ENCODE data around the gene PDIA2. TPM values are rescaled to one million over a fixed set of nuclear protein-coding genes. Genes with fewer than 3 reads are reported as not detected.
A peak's percentile ranks its signal among the peaks of the same experiment; 100 is the strongest.

PDIA2 gene
- total RNA-seq, 2 experiments from 2014 or later, result not detected

GRCh38 chr16:276426-277077, 6.4 kb upstream of the PDIA2 start:
- ATAC-seq (ENCODE audit: poor library complexity) (no peak), DNase-seq (no peak)
- ChIA-PET CTCF (no interaction called here), POLR2A (no interaction called here)
- no peak overlapping the region for H3K4me3 ChIP-seq (ENCODE audit: low read length)
- Mint-ChIP-seq H3K4me1 (ENCODE audit: low read depth) (peaks cover 7% of the 10 kb centered on the region), H3K36me3 (ENCODE audit: low read depth) (no peaks in the 10 kb centered on the region), H3K27ac (no peak overlapping the region), H3K27me3 (peaks cover 37% of the 10 kb centered on the region), H3K9me3 (no peaks in the 10 kb centered on the region), H3K4me3 (peak overlapping the region; percentile 38)
- H3K36me3 ChIP-seq (ENCODE audit: insufficient read depth, low read length), result no peaks in the 10 kb centered on the region
- no peak for TF ChIP-seq CTCF (IDR thresholded peaks at IDR 0.05)
- intact Hi-C loops (cut with DNase I, micrococcal nuclease), result no loop called here
- H3K4me1 ChIP-seq (ENCODE audit: insufficient read depth, low read length), result peaks cover 34% of the 10 kb centered on the region
- peaks cover 0 to 6% of the 10 kb centered on the region in 2 experiments for H3K9me3 ChIP-seq (ENCODE audit: control insufficient read depth in 1 of 2, insufficient read depth in 1 of 2, low read length in 2 of 2)
- peaks cover 19 to 25% of the 10 kb centered on the region in 2 experiments for H3K27me3 ChIP-seq (ENCODE audit: control insufficient read depth in 1 of 2, insufficient read depth in 2 of 2, low read length in 2 of 2)
- H3K27ac ChIP-seq (ENCODE audit: low read depth in 1 of 2, low read length in 2 of 2), result no peak overlapping the region

GRCh38 chr16:278863-279366, 4.0 kb upstream of the PDIA2 start:
- Histone ChIP-seq H3K27me3 (ENCODE audit: control insufficient read depth in 1 of 2, insufficient read depth in 2 of 2, low read length in 2 of 2) (peaks cover 21 to 25% of the 10 kb centered on the region in 2 experiments), H3K9me3 (ENCODE audit: control insufficient read depth in 1 of 2, insufficient read depth in 1 of 2, low read length in 2 of 2) (peaks cover 0 to 6% of the 10 kb centered on the region in 2 experiments), H3K36me3 (ENCODE audit: insufficient read depth, low read length) (no peaks in the 10 kb centered on the region), H3K4me1 (ENCODE audit: insufficient read depth, low read length) (peaks cover 34% of the 10 kb centered on the region), H3K4me3 (ENCODE audit: low read length) (no peak overlapping the region), H3K27ac (ENCODE audit: low read depth in 1 of 2, low read length in 2 of 2) (no peak overlapping the region)
- intact Hi-C loops (cut with DNase I, micrococcal nuclease), result no loop called here
- H3K36me3 Mint-ChIP-seq (ENCODE audit: low read depth), result no peaks in the 10 kb centered on the region
- H3K27ac Mint-ChIP-seq, result no peak overlapping the region
- H3K4me3 Mint-ChIP-seq, result no peak overlapping the region
- peaks cover 32% of the 10 kb centered on the region for H3K27me3 Mint-ChIP-seq
- H3K9me3 Mint-ChIP-seq, result no peaks in the 10 kb centered on the region
- CTCF ChIA-PET, result no interaction called here
- ATAC-seq (ENCODE audit: poor library complexity) (peak; percentile 74), DNase-seq (peak in 4 of 14 experiments; percentile 23 to 78 (median 70))
- POLR2A ChIA-PET, result no interaction called here
- TF ChIP-seq CTCF (IDR thresholded peaks at IDR 0.05), result no peak
- H3K4me1 Mint-ChIP-seq (ENCODE audit: low read depth), result peaks cover 7% of the 10 kb centered on the region

GRCh38 chr16:279531-279930, 3.4 kb upstream of the PDIA2 start:
- DNase-seq (no peak), ATAC-seq (ENCODE audit: poor library complexity) (no peak)
- H3K27ac ChIP-seq (ENCODE audit: low read depth in 1 of 2, low read length in 2 of 2), result no peak overlapping the region
- intact Hi-C loops (cut with DNase I, micrococcal nuclease), result no loop called here
- ChIA-PET POLR2A (no interaction called here), CTCF (no interaction called here)
- no peak overlapping the region for H3K4me3 ChIP-seq (ENCODE audit: low read length)
- H3K9me3 ChIP-seq (ENCODE audit: control insufficient read depth in 1 of 2, insufficient read depth in 1 of 2, low read length in 2 of 2), result peaks cover 0 to 7% of the 10 kb centered on the region in 2 experiments
- TF ChIP-seq CTCF (IDR thresholded peaks at IDR 0.05), result no peak
- H3K9me3 Mint-ChIP-seq, result no peaks in the 10 kb centered on the region
- H3K27ac Mint-ChIP-seq, result no peak overlapping the region
- peaks cover 7% of the 10 kb centered on the region for H3K4me1 Mint-ChIP-seq (ENCODE audit: low read depth)
- H3K27me3 ChIP-seq (ENCODE audit: control insufficient read depth in 1 of 2, insufficient read depth in 2 of 2, low read length in 2 of 2), result peaks cover 16 to 23% of the 10 kb centered on the region in 2 experiments
- H3K36me3 ChIP-seq (ENCODE audit: insufficient read depth, low read length), result no peaks in the 10 kb centered on the region
- H3K4me3 Mint-ChIP-seq, result no peak overlapping the region
- no peaks in the 10 kb centered on the region for H3K36me3 Mint-ChIP-seq (ENCODE audit: low read depth)
- H3K27me3 Mint-ChIP-seq, result peaks cover 32% of the 10 kb centered on the region
- peaks cover 34% of the 10 kb centered on the region for H3K4me1 ChIP-seq (ENCODE audit: insufficient read depth, low read length)

All from CD4-positive, alpha-beta T cell (primary cell).